H9 (cell line): ENCODE results near the gene SERP1. TPM values are rescaled to one million over a fixed set of nuclear protein-coding genes. Genes with fewer than 3 reads are reported as not detected.

Source experiments
- DNase-seq: peaks from one replicate; pipeline ENCODE4 v3.0.0-alpha.2; 2017
- H2AFZ ChIP-seq: one replicate; pipeline ENCODE4 v1.6.1; 2013; ENCODE audit warnings: mild to moderate bottlenecking, low read length, control low read depth, moderate library complexity
- H2AK5ac ChIP-seq: 2 replicates; pipeline ENCODE4 v1.6.1; 2013; ENCODE audit warnings: low read length, control low read depth, mixed read lengths; ENCODE audit not compliant: insufficient read length
- H2BK120ac ChIP-seq: one replicate; pipeline ENCODE4 v1.6.1; 2013; ENCODE audit warnings: low read depth, mild to moderate bottlenecking, low read length, control low read depth, inconsistent platforms; ENCODE audit not compliant: poor library complexity, severe bottlenecking
- H2BK12ac ChIP-seq: 2 replicates; pipeline ENCODE4 v1.6.1; 2013; ENCODE audit warnings: low read length, control low read depth, mixed read lengths, low read depth; ENCODE audit not compliant: insufficient read length
- H2BK15ac ChIP-seq: 2 replicates; pipeline ENCODE4 v1.6.1; 2013; ENCODE audit warnings: low read depth, low read length, control low read depth
- H2BK20ac ChIP-seq: one replicate; pipeline ENCODE4 v1.6.1; 2013; ENCODE audit warnings: low read depth, mild to moderate bottlenecking, low read length, control low read depth, inconsistent platforms; ENCODE audit not compliant: poor library complexity, severe bottlenecking
- H2BK5ac ChIP-seq: 2 replicates; pipeline ENCODE4 v1.6.1; 2013; ENCODE audit warnings: low read length, control low read depth, mixed read lengths; ENCODE audit not compliant: insufficient read length
- H3K14ac ChIP-seq: 2 replicates; pipeline ENCODE4 v1.6.1; 2013; ENCODE audit warnings: low read length, control low read depth; ENCODE audit not compliant: insufficient read depth
- H3K18ac ChIP-seq: 2 replicates; pipeline ENCODE4 v1.6.1; 2013; ENCODE audit warnings: low read depth, mild to moderate bottlenecking, mixed read lengths, low read length, control low read depth; ENCODE audit not compliant: insufficient read length
- H3K23ac ChIP-seq: 2 replicates; pipeline ENCODE4 v1.6.1; 2013; ENCODE audit warnings: low read length, control low read depth, mixed read lengths, low read depth; ENCODE audit not compliant: insufficient read length
- H3K23me2 ChIP-seq: 2 replicates; pipeline ENCODE4 v1.6.1; 2013; ENCODE audit warnings: low read depth, mild to moderate bottlenecking, mixed read lengths, low read length, control low read depth; ENCODE audit not compliant: insufficient read length, poor library complexity, severe bottlenecking
- H3K27ac ChIP-seq: 2 replicates; pipeline ENCODE4 v1.5.1; 2013; ENCODE audit warnings: low read length, control low read depth, mixed read lengths, low read depth; ENCODE audit not compliant: insufficient read length
- H3K27me3 ChIP-seq: 2 replicates; pipeline ENCODE4 v1.6.1; 2013; ENCODE audit warnings: low read length, control low read depth, inconsistent platforms; ENCODE audit not compliant: insufficient read depth
- H3K4ac ChIP-seq: 2 replicates; pipeline ENCODE4 v1.6.1; 2013; ENCODE audit warnings: low read depth, mild to moderate bottlenecking, control low read depth, inconsistent platforms, low read length, moderate library complexity
- H3K4me1 ChIP-seq: 2 replicates; pipeline ENCODE4 v1.6.1; 2013; ENCODE audit warnings: low read length, control low read depth, inconsistent platforms; ENCODE audit not compliant: insufficient read depth
- H3K4me2 ChIP-seq: 2 replicates; pipeline ENCODE4 v1.6.1; 2013; ENCODE audit warnings: low read length, control low read depth, mixed read lengths; ENCODE audit not compliant: insufficient read length, insufficient read depth
- H3K56ac ChIP-seq: 2 replicates; pipeline ENCODE4 v1.6.1; 2013; ENCODE audit warnings: low read depth, mild to moderate bottlenecking, mixed read lengths, low read length, control low read depth; ENCODE audit not compliant: insufficient read length
- H3K79me1 ChIP-seq: 2 replicates; pipeline ENCODE4 v1.6.1; 2013; ENCODE audit warnings: low read depth, mild to moderate bottlenecking, moderate library complexity, low read length, control low read depth, inconsistent platforms; ENCODE audit not compliant: insufficient read depth, poor library complexity, severe bottlenecking
- H3K79me2 ChIP-seq: 2 replicates; pipeline ENCODE4 v1.6.1; 2013; ENCODE audit warnings: low read length, control low read depth, inconsistent platforms; ENCODE audit not compliant: insufficient read depth
- H3K9ac ChIP-seq: 2 replicates; pipeline ENCODE4 v1.6.1; 2013; ENCODE audit warnings: low read length, control low read depth, mixed read lengths; ENCODE audit not compliant: insufficient read length; ENCODE audit errors: extremely low read depth
- H3K9me3 ChIP-seq: one replicate; pipeline ENCODE4 v1.6.1; 2013; ENCODE audit warnings: low read depth, low read length, inconsistent platforms; ENCODE audit not compliant: control insufficient read depth
- H3T11ph ChIP-seq: one replicate; pipeline ENCODE4 v1.6.1; 2013; ENCODE audit warnings: mild to moderate bottlenecking, low read length, control low read depth, inconsistent platforms
- H4K20me1 ChIP-seq: one replicate; pipeline ENCODE4 v1.6.1; 2013; ENCODE audit not compliant: control insufficient read depth, insufficient read length, insufficient read depth
- H4K5ac ChIP-seq: 2 replicates; pipeline ENCODE4 v1.6.1; 2013; ENCODE audit warnings: low read depth, mild to moderate bottlenecking, mixed read lengths, low read length, control low read depth; ENCODE audit not compliant: insufficient read length
- H4K8ac ChIP-seq: replicated peaks from 2 replicates; pipeline ENCODE4 v1.6.1; 2013; ENCODE audit warnings: low read length, control low read depth, mixed read lengths, low read depth; ENCODE audit not compliant: insufficient read length
- H4K91ac ChIP-seq: 2 replicates; pipeline ENCODE4 v1.6.1; 2013; ENCODE audit warnings: low read depth, mild to moderate bottlenecking, moderate library complexity, mixed read lengths, low read length, control low read depth; ENCODE audit not compliant: insufficient read length
- H3K27ac Mint-ChIP-seq, 3 experiments: 2 replicates in 2 of 3; 3 replicates in 1 of 3; pipeline ENCODE4 v1.8.0; 2020 to 2021; ENCODE audit warnings: mixed read lengths in 3 of 3, mild to moderate bottlenecking in 1 of 3, moderate library complexity in 1 of 3
- H3K27me3 Mint-ChIP-seq: 2 replicates; pipeline ENCODE4 v1.8.0; 2021; ENCODE audit warnings: low read depth, mild to moderate bottlenecking, moderate library complexity, mixed read lengths
- H3K36me3 Mint-ChIP-seq, 3 experiments: 2 replicates in 2 of 3; 3 replicates in 1 of 3; pipeline ENCODE4 v1.8.0; 2020 to 2021; ENCODE audit warnings: low read depth in 3 of 3, mixed read lengths in 3 of 3; ENCODE audit not compliant: insufficient read depth in 1 of 3
- H3K4me1 Mint-ChIP-seq, 2 experiments: 2 replicates each; pipeline ENCODE4 v1.8.0; 2020; ENCODE audit warnings: mixed read lengths in 2 of 2
- H3K4me3 Mint-ChIP-seq, 2 experiments: 2 replicates in 1 of 2; 3 replicates in 1 of 2; pipeline ENCODE4 v1.8.0; 2020 to 2021; ENCODE audit warnings: mild to moderate bottlenecking in 2 of 2, mixed read lengths in 2 of 2, moderate library complexity in 1 of 2
- H3K9me3 Mint-ChIP-seq, 2 experiments: 2 replicates in 1 of 2; 3 replicates in 1 of 2; pipeline ENCODE4 v1.8.0; 2020; ENCODE audit warnings: mild to moderate bottlenecking in 2 of 2, mixed read lengths in 2 of 2, moderate library complexity in 1 of 2
- CTCF ChIP-seq: fragments of 200-600 bp; sonication (generic); conservative IDR thresholded peaks from 3 replicates; pipeline ENCODE4 v1.8.0; 2021; ENCODE audit warnings: antibody characterized with exemption, mild to moderate bottlenecking
- WGBS: extraction: QIAGEN DNeasy Blood & Tissue Kit; methylation state at CpG from one replicate; pipeline ENCODE4 v1.1.7; 2013; ENCODE audit warnings: missing lambda C conversion rate, low lambda C conversion rate, mixed read lengths; ENCODE audit not compliant: insufficient read length; ENCODE audit errors: extremely low coverage; 5-methylcytosine and 5-hydroxymethylcytosine counted together
- total RNA-seq: library from RNA; stranded (reverse); gene quantifications from 2 replicates; pipeline ENCODE4 v1.2.1, GENCODE V29; 2021

SERP1 gene
- total RNA-seq, 1 experiment from 2014 or later = 84.8 TPM

DNA sequence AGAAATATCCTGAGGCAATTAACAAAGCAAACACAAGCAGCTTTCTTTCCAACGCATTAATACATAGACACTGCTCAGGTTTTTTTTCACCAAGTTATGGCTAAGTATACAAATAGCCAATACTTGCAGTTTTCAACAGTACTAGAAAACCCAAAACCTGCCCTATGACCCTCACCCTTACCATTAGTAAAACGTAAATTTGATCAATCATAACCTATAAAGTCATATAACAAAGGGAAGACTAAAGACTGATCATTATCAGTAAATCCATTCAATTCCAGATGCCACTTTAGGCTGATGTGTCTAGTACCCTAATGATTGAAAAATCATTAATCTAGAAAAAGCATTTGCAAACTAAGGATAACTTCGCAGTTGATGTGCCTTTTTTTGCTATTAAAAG is 3.2 kb downstream of the SERP1 start:
- Histone ChIP-seq H3K23ac (no peak overlapping the region), H2BK120ac (no peak overlapping the region), H2BK12ac (no peak overlapping the region), H4K20me1 (no peaks in the 10 kb centered on the region), H3K23me2 (no peaks in the 10 kb centered on the region), H2AFZ (no peak overlapping the region), H3K9ac (no peak overlapping the region), H3K79me2 (peaks cover 10% of the 10 kb centered on the region; the same call in 1 of the 2 replicates), H2BK20ac (no peak overlapping the region), H3K27me3 (no peaks in the 10 kb centered on the region), H3K27ac (no peak overlapping the region), H2AK5ac (no peak overlapping the region), H3K14ac (no peak overlapping the region), H3K18ac (no peak overlapping the region), H3K79me1 (no peaks in the 10 kb centered on the region), H3K4me1 (no peaks in the 10 kb centered on the region), H4K8ac (no peak overlapping the region), H3K4ac (no peak overlapping the region), H3T11ph (no peak overlapping the region), H2BK15ac (no peak overlapping the region), H3K4me2 (no peak overlapping the region), H4K91ac (no peak overlapping the region), H4K5ac (no peak overlapping the region), H3K9me3 (no peaks in the 10 kb centered on the region), H2BK5ac (no peak overlapping the region), H3K56ac (no peak overlapping the region)
- no peak for TF ChIP-seq CTCF
- no peaks in the 10 kb centered on the region; the same call in 1 of the 2 replicates for H3K27me3 Mint-ChIP-seq
- H3K4me3 Mint-ChIP-seq = no peak overlapping the region
- no CpG with 5 or more reads among the region's 3 CpGs for WGBS
- H3K4me1 Mint-ChIP-seq = peaks cover 16% of the 10 kb centered on the region in 2 experiments
- no peaks in the 10 kb centered on the region; a peak in 1 of 5 replicates for H3K9me3 Mint-ChIP-seq
- no peak overlapping the region for H3K27ac Mint-ChIP-seq
- no peak for DNase-seq
- peaks cover 4 to 23% (median 20%) of the 10 kb centered on the region in 3 experiments; a peak in 6 of 7 replicates for H3K36me3 Mint-ChIP-seq
